Transverse colon (tissue), 4 donors: ENCODE measurements around the gene TMCO1. TPM values are rescaled to one million over a fixed set of nuclear protein-coding genes. Genes with fewer than 3 reads are reported as not detected.
A peak's percentile ranks its signal among the peaks of the same experiment; 100 is the strongest.
"Not testable (repeated sequence)": the region's sequence is repeated elsewhere in the genome, so short reads cannot be mapped to it uniquely, and the experiment has no call there.

Source experiments
- DNase-seq: peaks from one replicate; pipeline ENCODE4 v3.0.0-alpha.2; 2019
- H3K27ac ChIP-seq, 4 donors: fragments of 200-600 bp; sonication (generic); 2 replicates each; pipeline ENCODE4 v1.5.1; 2016 to 2018; ENCODE audit warnings: inconsistent platforms in 4 of 4
- H3K27me3 ChIP-seq: fragments of 200-600 bp; sonication (generic); 2 replicates; pipeline ENCODE4 v1.5.1; 2017; ENCODE audit warnings: inconsistent platforms
- H3K36me3 ChIP-seq, 4 donors: fragments of 200-600 bp; sonication (generic); 2 replicates each; pipeline ENCODE4 v1.5.1; 2017 to 2019; ENCODE audit warnings: inconsistent platforms in 4 of 4
- H3K4me1 ChIP-seq, 4 donors: fragments of 200-600 bp; sonication (generic); 2 replicates each; pipeline ENCODE4 v1.5.1; 2017 to 2020; ENCODE audit warnings: inconsistent platforms in 4 of 4
- H3K4me3 ChIP-seq, 4 donors: fragments of 200-600 bp; sonication (generic); 1 replicate in 1 of 4; 2 replicates in 3 of 4; pipeline versions ENCODE4 v1.5.1 to v1.6.1; 2017 to 2019; ENCODE audit warnings: inconsistent platforms in 4 of 4
- H3K9me3 ChIP-seq, 2 donors: fragments of 200-600 bp; sonication (generic); 2 replicates each; pipeline ENCODE4 v1.5.1; 2017 to 2019; ENCODE audit warnings: inconsistent platforms in 2 of 2
- EP300 ChIP-seq: sonication (generic); formaldehyde crosslinking; IDR thresholded peaks from one replicate; pipeline ENCODE4 v1.6.1; 2017; ENCODE audit warnings: antibody characterized with exemption, low read depth
- POLR2A ChIP-seq: fragments of 450-650 bp; IDR thresholded peaks from one replicate; pipeline ENCODE4 v1.6.1; 2016; ENCODE audit warnings: antibody characterized with exemption, mild to moderate bottlenecking, moderate library complexity
- POLR2AphosphoS5 ChIP-seq, 3 donors: sonication (generic); formaldehyde crosslinking; IDR thresholded peaks; one replicate each; pipeline ENCODE4 v1.6.1; 2016; ENCODE audit warnings: antibody characterized with exemption in 3 of 3
- WGBS, 2 donors: methylation state at CpG; one replicate each; pipeline ENCODE4 v1.1.5; 2018; ENCODE audit warnings: low coverage in 1 of 2; 5-methylcytosine and 5-hydroxymethylcytosine counted together
- in situ Hi-C, 4 donors: fragments of 200-750 bp; cut with MboI; loops; one replicate each; pipeline versions ENCODE4 v1.15.0 to v1.15.1; 2017; ENCODE audit warnings: low sequenced_read_pairs in 3 of 4, low pct_ligation_motif_present in 1 of 4, low pct_unique_long_range_greater_than_20kb in 1 of 4
- intact Hi-C: fragments of 100-400 bp; cut with DNase I; formaldehyde crosslinking; loops from one replicate; pipeline ENCODE4 v1.15.1; 2023; ENCODE audit warnings: low total_unique reads
- total RNA-seq, 4 donors: library from RNA; depleted of rRNA; stranded (reverse); fragments of >200 nt; gene quantifications; one replicate each; pipeline ENCODE4 v1.1.0, GENCODE V29; 2016
- TF ChIP-seq, protein P1 (sequence below), 5 experiments: fragments of 200-600 bp in 3 of 5; fragments of 450-650 bp in 2 of 5; sonication (generic) in 3 of 5; IDR thresholded peaks; 1 replicate in 2 of 5; 2 replicates in 3 of 5; pipeline ENCODE4 v1.5.1; 2016 to 2017; ENCODE audit warnings: antibody characterized with exemption in 5 of 5, inconsistent platforms in 3 of 5, mild to moderate bottlenecking in 2 of 5, moderate library complexity in 1 of 5

TMCO1 gene
- total RNA-seq, 4 donors from 2014 or later, result 28.3 to 180 (median 128) TPM

DNA sequence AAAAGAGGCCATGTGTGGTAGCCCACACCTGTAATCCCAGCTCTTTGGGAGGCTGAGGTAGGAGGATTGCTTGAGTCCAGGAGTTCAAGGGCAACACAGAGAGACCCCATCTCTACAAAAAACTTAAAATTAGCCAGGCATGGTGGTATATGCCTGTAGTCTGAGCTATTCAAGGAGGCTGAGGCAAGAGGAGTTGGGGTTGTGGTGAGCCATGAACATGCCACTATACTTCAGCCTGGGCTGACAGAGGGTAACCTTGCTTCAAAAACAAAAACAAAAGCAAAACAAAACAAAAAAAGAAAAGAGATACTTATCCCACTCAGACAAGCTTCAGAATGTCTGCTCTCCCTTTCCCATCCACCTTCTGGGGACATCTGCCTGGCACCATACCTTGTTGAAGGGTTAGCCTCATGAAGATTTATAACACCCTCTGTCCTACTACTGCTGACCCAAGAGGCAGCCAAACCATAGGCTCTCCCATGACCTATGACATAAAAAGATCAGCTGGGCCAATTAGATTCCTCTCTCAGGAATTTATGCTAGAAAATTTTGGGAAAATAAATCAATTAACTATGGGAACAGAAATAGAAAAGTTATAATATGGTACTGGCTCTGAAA, 13.2 kb downstream of the TMCO1 start:
- Histone ChIP-seq H3K4me3 (no peak overlapping the region), H3K9me3 (no peaks in the 10 kb centered on the region), H3K27ac (no peak overlapping the region), H3K27me3 (no peaks in the 10 kb centered on the region), H3K4me1 (no peaks in the 10 kb centered on the region), H3K36me3 (peaks cover 0 to 70% (median 14%) of the 10 kb centered on the region in 4 donors)
- TF ChIP-seq, protein P1, sequence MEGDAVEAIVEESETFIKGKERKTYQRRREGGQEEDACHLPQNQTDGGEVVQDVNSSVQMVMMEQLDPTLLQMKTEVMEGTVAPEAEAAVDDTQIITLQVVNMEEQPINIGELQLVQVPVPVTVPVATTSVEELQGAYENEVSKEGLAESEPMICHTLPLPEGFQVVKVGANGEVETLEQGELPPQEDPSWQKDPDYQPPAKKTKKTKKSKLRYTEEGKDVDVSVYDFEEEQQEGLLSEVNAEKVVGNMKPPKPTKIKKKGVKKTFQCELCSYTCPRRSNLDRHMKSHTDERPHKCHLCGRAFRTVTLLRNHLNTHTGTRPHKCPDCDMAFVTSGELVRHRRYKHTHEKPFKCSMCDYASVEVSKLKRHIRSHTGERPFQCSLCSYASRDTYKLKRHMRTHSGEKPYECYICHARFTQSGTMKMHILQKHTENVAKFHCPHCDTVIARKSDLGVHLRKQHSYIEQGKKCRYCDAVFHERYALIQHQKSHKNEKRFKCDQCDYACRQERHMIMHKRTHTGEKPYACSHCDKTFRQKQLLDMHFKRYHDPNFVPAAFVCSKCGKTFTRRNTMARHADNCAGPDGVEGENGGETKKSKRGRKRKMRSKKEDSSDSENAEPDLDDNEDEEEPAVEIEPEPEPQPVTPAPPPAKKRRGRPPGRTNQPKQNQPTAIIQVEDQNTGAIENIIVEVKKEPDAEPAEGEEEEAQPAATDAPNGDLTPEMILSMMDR (IDR thresholded peaks at IDR 0.05), result no peak
- TF ChIP-seq POLR2A (no peak), EP300 (no peak), POLR2AphosphoS5 (IDR thresholded peaks at IDR 0.05) (no peak)
- intact Hi-C loops (no loop called here), in situ Hi-C loops (no loop called here)
- DNase-seq, result no peak

DNA sequence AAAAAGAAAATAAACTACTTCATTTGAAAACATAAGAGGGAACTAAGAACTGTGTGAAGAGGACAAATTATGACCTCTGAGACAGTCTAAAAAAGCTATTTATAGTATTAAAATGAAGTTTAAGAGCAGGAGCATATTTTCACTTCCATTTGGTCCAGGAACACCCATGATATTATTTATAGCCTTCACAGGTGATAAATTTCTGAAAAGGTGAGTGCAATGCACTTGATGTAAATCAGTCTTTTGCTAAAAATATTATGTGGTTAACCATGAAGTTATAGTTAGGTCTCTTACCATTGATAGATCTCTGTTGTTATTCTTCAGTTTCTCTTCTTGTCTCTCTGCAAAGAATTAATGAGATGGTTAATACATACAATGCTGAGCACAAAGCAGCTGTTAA, 14.7 kb downstream of the TMCO1 start:
- intact Hi-C loops, result no loop called here
- peaks cover 0 to 62% (median 14%) of the 10 kb centered on the region in 4 donors for H3K36me3 ChIP-seq

GRCh38 chr1:165748550-165748949, 20.1 kb downstream of the TMCO1 start:
- Histone ChIP-seq H3K9me3 (no peaks in the 10 kb centered on the region), H3K27me3 (no peaks in the 10 kb centered on the region), H3K36me3 (peaks cover 0 to 28% (median 11%) of the 10 kb centered on the region in 4 donors), H3K4me1 (peaks cover 0 to 17% (median 6%) of the 10 kb centered on the region in 4 donors), H3K27ac (peak overlapping the region; percentile 10 to 69 (median 24)), H3K4me3 (no peak overlapping the region)
- TF ChIP-seq POLR2A (no peak), EP300 (no peak), POLR2AphosphoS5 (IDR thresholded peaks at IDR 0.05) (no peak)
- TF ChIP-seq, protein P1 (IDR thresholded peaks at IDR 0.05), result no peak
- in situ Hi-C loops (no loop called here), intact Hi-C loops (no loop called here)
- 73 to 91% methylated on average over 1 of the region's 1 CpG for WGBS, 2 donors
- DNase-seq, result no peak

More for the DNA sequence above, 14.7 kb downstream of the TMCO1 start:
- Histone ChIP-seq H3K4me3 (no peak overlapping the region), H3K9me3 (no peaks in the 10 kb centered on the region), H3K27ac (no peak overlapping the region), H3K27me3 (no peaks in the 10 kb centered on the region), H3K4me1 (peaks cover 0 to 7% (median 0%) of the 10 kb centered on the region in 4 donors)
- no peak for TF ChIP-seq EP300
- no peak for TF ChIP-seq POLR2AphosphoS5 (IDR thresholded peaks at IDR 0.05)
- TF ChIP-seq, protein P1 (IDR thresholded peaks at IDR 0.05), result no peak
- no peak for TF ChIP-seq POLR2A
- in situ Hi-C loops, result no loop called here
- DNase-seq, result no peak

- Histone ChIP-seq H3K27me3 (no peaks in the 10 kb centered on the region), H3K36me3 (peaks cover 0 to 28% (median 10%) of the 10 kb centered on the region in 4 donors), H3K9me3 (no peaks in the 10 kb centered on the region), H3K27ac (peak overlapping the region; percentile 10 to 69 (median 30)), H3K4me1 (peaks cover 0 to 17% (median 6%) of the 10 kb centered on the region in 4 donors), H3K4me3 (no peak overlapping the region)
- intact Hi-C loops, result no loop called here
- DNase-seq, result peak; percentile 19
- 87 to 88% methylated on average over 9 of the region's 9 CpGs for whole genome bisulfite sequencing, 2 donors
- in situ Hi-C loops, result no loop called here
- TF ChIP-seq POLR2AphosphoS5 (IDR thresholded peaks at IDR 0.05) (no peak), EP300 (no peak), POLR2A (no peak)
- TF ChIP-seq, protein P1 (IDR thresholded peaks at IDR 0.05), result no peak
Observed at GRCh38 chr1:165747632-165748447, 20.8 kb downstream of the TMCO1 start.

DNA sequence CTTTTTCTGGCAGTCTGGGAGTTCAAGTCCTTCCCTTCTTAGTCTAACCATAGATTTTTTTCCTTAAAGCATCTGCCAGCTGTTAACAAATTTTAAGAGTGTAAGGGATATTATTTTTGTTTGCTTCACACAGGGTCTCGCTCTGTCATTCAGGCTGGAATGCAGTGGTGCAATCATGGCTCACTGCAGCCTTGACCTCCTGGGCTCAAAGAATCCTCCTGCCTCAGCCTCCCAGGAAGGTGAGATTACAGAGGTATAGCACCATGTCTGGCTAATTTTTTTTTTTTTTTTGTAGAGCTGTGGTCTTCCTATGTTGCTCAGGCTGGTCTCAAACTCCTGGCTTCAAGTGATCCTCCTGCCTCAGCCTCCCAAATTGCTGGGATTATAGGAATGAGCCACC, 23.8 kb downstream of the TMCO1 start:
- H3K9me3 ChIP-seq, in situ Hi-C loops, H3K4me3 ChIP-seq, intact Hi-C loops, H3K27me3 ChIP-seq, DNase-seq, H3K27ac ChIP-seq: not testable (repeated sequence)
- H3K36me3 ChIP-seq, result peaks cover 0 to 41% (median 17%) of the 10 kb centered on the region in 4 donors
- WGBS, 2 donors, result 100% methylated on average over 1 of the region's 1 CpG; no CpG with 5 or more reads in 1 of the 2 donors
- peaks cover 0 to 17% (median 6%) of the 10 kb centered on the region in 4 donors for H3K4me1 ChIP-seq
